ENCODE data around the gene RHOF. TPM values are rescaled to one million over a fixed set of nuclear protein-coding genes. Genes with fewer than 3 reads are reported as not detected.

Gene RHOF
- total RNA-seq, 2 experiments from 2014 or later = 100.0 to 105 TPM

DNA sequence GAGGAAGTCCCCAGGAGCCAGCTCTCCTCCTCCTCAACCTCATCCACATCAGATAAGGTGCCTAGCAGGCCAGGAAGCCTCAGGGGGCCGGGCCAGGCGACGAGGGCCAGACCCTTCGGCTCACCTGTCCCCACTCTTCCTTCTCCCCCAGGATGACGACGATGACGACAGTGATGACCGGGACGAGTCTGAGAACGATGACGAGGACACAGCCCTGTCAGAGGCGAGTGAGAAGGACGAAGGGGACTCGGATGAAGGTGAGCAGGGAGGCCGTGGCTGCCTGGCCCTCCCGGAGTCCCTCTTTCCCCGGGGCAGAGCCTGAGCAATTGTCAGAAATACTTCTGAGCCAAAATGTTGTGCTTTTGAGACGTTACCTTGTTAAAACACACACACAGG is 24.2 kb upstream of the RHOF start:
- CTCF ChIA-PET = no interaction called here
- intact Hi-C loops (cut with DNase I, micrococcal nuclease) = no loop called here
- no peaks in the 10 kb centered on the region for H3K27me3 Mint-ChIP-seq

GRCh38 chr12:121816925-121817647 is 23.6 kb upstream of the RHOF start:
- Mint-ChIP-seq H3K36me3 (ENCODE audit: low read depth) (peaks cover 40% of the 10 kb centered on the region), H3K4me3 (no peak overlapping the region), H3K27ac (no peak overlapping the region), H3K4me1 (peaks cover 18% of the 10 kb centered on the region), H3K27me3 (no peaks in the 10 kb centered on the region), H3K9me3 (ENCODE audit: low read depth) (no peaks in the 10 kb centered on the region)
- ATAC-seq (no peak), DNase-seq (no peak)
- ChIA-PET POLR2A (no interaction called here), CTCF (interaction anchor here (2.5 kb wide), 1 partner anchor 22 kb away, joined by 26 read pairs; the partner anchor contains the start of gene RHOF)
- intact Hi-C loops (cut with DNase I, micrococcal nuclease) = no loop called here

More for the DNA sequence above, 24.2 kb upstream of the RHOF start:
- H3K4me3 Mint-ChIP-seq = no peak overlapping the region
- peaks cover 42% of the 10 kb centered on the region for H3K36me3 Mint-ChIP-seq (ENCODE audit: low read depth)
- POLR2A ChIA-PET = no interaction called here
- no peak for DNase-seq
- H3K27ac Mint-ChIP-seq = no peak overlapping the region
- no peaks in the 10 kb centered on the region for H3K9me3 Mint-ChIP-seq (ENCODE audit: low read depth)
- peaks cover 13% of the 10 kb centered on the region for H3K4me1 Mint-ChIP-seq
- no peak for ATAC-seq

DNA sequence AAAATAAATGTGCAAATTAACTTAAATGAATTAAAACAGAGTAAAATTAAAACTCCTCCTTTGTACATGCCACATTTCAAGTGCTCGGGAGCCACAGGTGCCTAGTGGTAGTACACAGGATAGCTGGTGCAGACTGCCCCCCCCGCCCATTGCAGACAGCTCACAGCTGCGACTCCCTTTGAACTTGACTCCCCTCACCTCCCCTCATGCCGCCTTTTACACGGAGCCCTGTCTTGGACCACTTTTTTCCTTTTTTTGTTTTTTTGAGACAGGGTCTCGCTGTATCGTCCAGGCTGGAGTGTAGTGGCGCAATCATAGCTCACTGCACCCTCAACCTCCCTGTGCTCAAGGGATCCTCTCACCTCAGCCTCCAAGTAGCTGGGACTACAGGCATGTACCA is 21.8 kb upstream of the RHOF start:
- Mint-ChIP-seq H3K4me3 (no peak overlapping the region), H3K27ac (no peak overlapping the region), H3K36me3 (ENCODE audit: low read depth) (peaks cover 42% of the 10 kb centered on the region), H3K9me3 (ENCODE audit: low read depth) (no peaks in the 10 kb centered on the region), H3K4me1 (peaks cover 25% of the 10 kb centered on the region), H3K27me3 (no peaks in the 10 kb centered on the region)
- intact Hi-C loops (cut with DNase I, micrococcal nuclease) = no loop called here
- POLR2A ChIA-PET = no interaction called here
- ATAC-seq (no peak), DNase-seq (peak; percentile 36)
- CTCF ChIA-PET = interaction anchor here (0.7 to 2.5 kb wide), 4 partner anchors 20 to 216 kb away, joined by 3 to 26 read pairs (median 5); partner anchors contain the start of gene RHOF

- intact Hi-C loops (cut with DNase I, micrococcal nuclease) = loop anchor here in 1 of 2 experiments (5.0 kb wide), 1 partner anchor 37 kb away; no protein-coding TSS in a partner anchor
- H3K27ac Mint-ChIP-seq = no peak overlapping the region
- DNase-seq (no peak), ATAC-seq (no peak)
- H3K4me3 Mint-ChIP-seq = no peak overlapping the region
- peaks cover 43% of the 10 kb centered on the region for H3K36me3 Mint-ChIP-seq (ENCODE audit: low read depth)
- no peaks in the 10 kb centered on the region for H3K9me3 Mint-ChIP-seq (ENCODE audit: low read depth)
- ChIA-PET POLR2A (no interaction called here), CTCF (interaction anchor here (1.2 to 2.5 kb wide), 2 partner anchors 19 to 77 kb away, joined by 6 to 26 read pairs; partner anchors contain the start of gene RHOF)
- H3K4me1 Mint-ChIP-seq = peaks cover 26% of the 10 kb centered on the region
- no peaks in the 10 kb centered on the region for H3K27me3 Mint-ChIP-seq
Measured at GRCh38 chr12:121814429-121815119, 21.1 kb upstream of the RHOF start.

- Mint-ChIP-seq H3K36me3 (ENCODE audit: low read depth) (peaks cover 42% of the 10 kb centered on the region), H3K27ac (peak overlapping the region; percentile 71), H3K4me3 (peak overlapping the region; percentile 73), H3K27me3 (no peaks in the 10 kb centered on the region), H3K4me1 (peaks cover 28% of the 10 kb centered on the region), H3K9me3 (ENCODE audit: low read depth) (no peaks in the 10 kb centered on the region)
- intact Hi-C loops (cut with DNase I, micrococcal nuclease) = loop anchor here (2.0 to 5.0 kb wide), 2 partner anchors 37 to 101 kb away; partner anchors contain the start of gene TMEM120B (in 1 of the 2)
- DNase-seq (no peak), ATAC-seq (no peak)
- POLR2A ChIA-PET = no interaction called here
- CTCF ChIA-PET = interaction anchor here (13.0 kb wide), 1 partner anchor 19 kb away, joined by 439 read pairs; the partner anchor contains the start of gene RHOF
Measured at GRCh38 chr12:121813951-121814350, 20.5 kb upstream of the RHOF start.

DNA sequence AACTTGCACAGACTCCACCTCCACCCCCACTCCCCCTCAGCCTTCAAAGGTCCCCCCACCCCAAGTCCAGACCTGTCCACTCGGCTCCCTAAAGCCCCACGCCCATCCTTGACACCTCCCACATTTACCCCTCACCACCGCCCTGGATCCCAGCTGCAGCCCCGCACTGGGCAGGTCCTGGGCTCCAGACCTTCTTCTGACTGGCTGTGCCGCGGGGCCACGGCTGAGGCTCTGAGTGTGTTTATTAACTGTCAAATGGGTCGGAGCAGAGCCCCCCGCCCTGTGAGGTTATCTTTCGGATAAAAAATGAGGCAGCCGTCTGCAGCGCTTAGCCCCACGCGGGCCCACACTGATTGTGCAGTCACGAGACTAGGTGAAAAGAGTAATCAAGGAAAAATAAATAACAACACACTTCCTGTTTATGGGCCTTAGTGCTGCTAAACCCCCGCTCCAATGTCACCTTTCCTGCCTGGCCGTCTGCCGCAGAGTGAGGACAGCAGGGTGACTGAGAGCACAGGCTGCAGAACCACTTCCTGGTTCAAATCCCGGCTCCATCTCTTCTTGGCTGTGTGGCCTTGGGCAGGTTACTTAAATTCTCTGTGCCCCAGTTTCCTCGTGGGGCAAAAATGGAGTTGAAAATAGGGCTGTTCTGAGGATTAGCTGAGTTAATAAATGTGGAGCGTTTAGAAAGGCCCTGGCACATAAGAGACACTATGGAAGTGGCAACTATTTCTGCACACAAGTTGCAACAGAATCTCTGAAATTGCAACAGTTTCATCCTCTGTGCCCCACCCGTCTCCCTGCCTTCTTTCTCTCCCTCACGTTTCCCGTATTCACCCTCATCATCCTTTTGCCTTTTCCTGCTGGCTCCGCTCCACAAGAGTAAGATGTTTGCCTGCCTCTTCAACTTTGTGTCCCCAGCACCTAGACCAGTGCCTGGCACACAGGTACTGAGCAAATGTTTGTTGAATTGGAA is 19.7 kb upstream of the RHOF start:
- peaks cover 46% of the 10 kb centered on the region for H3K36me3 Mint-ChIP-seq (ENCODE audit: low read depth)
- H3K4me1 Mint-ChIP-seq = peaks cover 28% of the 10 kb centered on the region

DNA sequence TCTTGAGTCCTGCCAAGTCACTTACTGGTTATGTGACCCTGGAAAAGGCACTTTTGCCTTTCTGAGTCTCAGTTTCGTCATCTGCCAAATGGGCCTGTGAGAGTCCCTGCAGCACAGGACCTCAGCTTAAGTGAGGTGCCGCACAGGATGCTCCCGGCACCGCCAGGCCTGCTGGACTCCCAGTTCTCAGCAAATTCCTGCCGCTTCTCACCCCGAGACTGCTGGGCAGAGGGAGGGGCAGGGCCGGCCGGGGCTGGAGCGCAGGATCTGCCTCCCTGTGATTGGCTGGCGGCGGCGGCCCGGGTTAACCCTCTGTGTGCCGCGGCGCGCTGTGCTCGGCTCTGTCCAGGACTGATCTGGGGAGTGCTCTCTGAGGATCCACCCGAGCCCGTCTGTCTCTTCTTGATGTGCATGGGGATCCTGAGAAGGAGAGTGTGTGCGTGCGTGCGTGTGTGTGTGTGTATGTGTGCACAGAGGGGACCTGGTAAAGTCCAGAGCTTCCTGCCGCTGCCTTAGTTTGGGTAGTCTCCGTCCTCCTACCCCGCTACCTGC is 18.9 kb upstream of the RHOF start:
- H3K9me3 Mint-ChIP-seq (ENCODE audit: low read depth) = no peaks in the 10 kb centered on the region
- H3K4me3 Mint-ChIP-seq = peak overlapping the region; percentile 73
- H3K36me3 Mint-ChIP-seq (ENCODE audit: low read depth) = peaks cover 41% of the 10 kb centered on the region
- DNase-seq (peak; percentile 73), ATAC-seq (peak; percentile 73)
- peaks cover 33% of the 10 kb centered on the region for H3K4me1 Mint-ChIP-seq
- ChIA-PET POLR2A (interaction anchor here (0.6 to 3.4 kb wide), 4 partner anchors 10 to 50 kb away, joined by 3 to 32 read pairs (median 10); partner anchors contain the start of gene RHOF), CTCF (interaction anchor here (0.5 to 13.0 kb wide), 25 partner anchors 10 to 462 kb away, joined by 3 to 439 read pairs (median 4); partner anchors contain the start of genes PSMD9, RHOF and TMEM120B)
- peak overlapping the region; percentile 28 for H3K27ac Mint-ChIP-seq
- no peaks in the 10 kb centered on the region for H3K27me3 Mint-ChIP-seq
- intact Hi-C loops (cut with DNase I, micrococcal nuclease) = loop anchor here (1.0 to 5.0 kb wide), 7 partner anchors 8 to 100 kb away; partner anchors contain the start of genes SETD1B (in 2 of the 2), PSMD9 (in 1 of the 2) and TMEM120B (in 1 of the 2)

More for the DNA sequence above, 19.7 kb upstream of the RHOF start:
- DNase-seq = peak; percentile 32
- H3K4me3 Mint-ChIP-seq = peak overlapping the region; percentile 73
- ATAC-seq = no peak
- CTCF ChIA-PET = interaction anchor here (0.6 to 13.0 kb wide), 6 partner anchors 11 to 72 kb away, joined by 3 to 439 read pairs (median 14); partner anchors contain the start of gene RHOF
- no peaks in the 10 kb centered on the region for H3K9me3 Mint-ChIP-seq (ENCODE audit: low read depth)
- H3K27ac Mint-ChIP-seq = peak overlapping the region; percentile 71
- POLR2A ChIA-PET = interaction anchor here (0.6 kb wide), 1 partner anchor 49 kb away, joined by 3 read pairs; no protein-coding TSS in a partner anchor
- no peaks in the 10 kb centered on the region for H3K27me3 Mint-ChIP-seq
- intact Hi-C loops (cut with DNase I, micrococcal nuclease) = loop anchor here (1.0 to 5.0 kb wide), 7 partner anchors 9 to 100 kb away; partner anchors contain the start of genes SETD1B (in 2 of the 2), PSMD9 (in 1 of the 2) and TMEM120B (in 1 of the 2)

DNA sequence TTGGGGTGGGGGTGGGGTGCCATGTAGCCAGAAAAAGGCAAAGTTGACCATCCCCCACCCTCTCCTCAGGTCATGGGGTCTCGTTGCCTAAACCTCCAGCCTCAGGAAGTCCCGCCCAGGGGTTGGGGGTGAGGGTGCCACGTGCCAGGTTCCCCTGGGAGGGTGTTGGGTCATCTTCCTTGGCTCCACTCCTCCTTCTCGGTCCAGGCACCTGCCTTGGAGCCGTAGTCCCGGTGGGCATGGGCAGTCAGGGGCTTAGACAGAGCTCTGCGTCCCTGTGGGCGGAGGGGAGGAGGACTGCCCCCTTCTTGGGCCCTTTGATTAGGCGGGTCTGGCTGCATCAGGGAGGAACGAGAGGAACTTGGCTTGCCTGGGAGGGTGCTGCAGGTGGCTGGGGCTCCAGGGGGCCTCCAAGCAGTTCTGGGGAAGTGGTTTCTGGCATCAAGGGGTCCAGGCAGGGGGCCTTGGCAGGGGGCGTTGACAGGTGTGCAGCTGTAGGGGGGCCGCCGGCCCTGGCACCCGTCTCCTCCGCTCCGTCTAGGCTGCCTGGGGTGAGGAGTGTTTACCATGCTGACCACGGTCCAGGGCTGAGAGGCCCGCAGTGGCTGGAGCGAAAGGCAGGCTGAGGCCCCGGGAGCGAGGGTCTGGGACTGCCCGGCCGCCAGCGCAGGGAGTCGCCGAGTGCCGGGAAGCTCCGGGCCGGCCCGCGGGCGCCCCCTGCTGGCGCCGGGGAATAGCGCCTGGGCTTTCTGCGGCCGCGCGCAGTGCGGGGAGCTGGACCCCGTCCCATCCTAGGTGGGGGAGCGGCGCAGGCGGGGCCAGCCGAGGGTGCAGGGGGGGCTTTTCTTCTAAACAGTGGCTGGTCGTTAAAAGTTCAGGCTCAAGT is 18.2 kb upstream of the RHOF start:
- H3K27me3 Mint-ChIP-seq = no peaks in the 10 kb centered on the region
- H3K27ac Mint-ChIP-seq = peak overlapping the region; percentile 69
- peak; percentile 86 for ATAC-seq
- peaks cover 43% of the 10 kb centered on the region for H3K36me3 Mint-ChIP-seq (ENCODE audit: low read depth)
- intact Hi-C loops (cut with DNase I, micrococcal nuclease) = loop anchor here (1.0 to 5.0 kb wide), 7 partner anchors 7 to 99 kb away; partner anchors contain the start of genes SETD1B (in 2 of the 2), PSMD9 (in 1 of the 2) and TMEM120B (in 1 of the 2)
- no peaks in the 10 kb centered on the region for H3K9me3 Mint-ChIP-seq (ENCODE audit: low read depth)
- peaks cover 40% of the 10 kb centered on the region for H3K4me1 Mint-ChIP-seq
- ChIA-PET CTCF (interaction anchor here (0.5 to 13.0 kb wide), 32 partner anchors 9 to 694 kb away, joined by 3 to 439 read pairs (median 4); partner anchors contain the start of genes PSMD9, RHOF and TMEM120B), POLR2A (interaction anchor here (1.2 to 3.4 kb wide), 4 partner anchors 9 to 30 kb away, joined by 3 to 32 read pairs (median 12); partner anchors contain the start of gene RHOF)
- H3K4me3 Mint-ChIP-seq = peak overlapping the region; percentile 73
- peak; percentile 82 for DNase-seq

GRCh38 chr12:121810833-121811433 is 17.4 kb upstream of the RHOF start:
- peaks cover 45% of the 10 kb centered on the region for H3K4me1 Mint-ChIP-seq
- ChIA-PET CTCF (interaction anchor here (0.6 to 13.0 kb wide), 17 partner anchors 8 to 694 kb away, joined by 3 to 439 read pairs (median 6); partner anchors contain the start of genes CFAP251, PSMD9, RHOF and TMEM120B), POLR2A (interaction anchor here (0.6 to 3.4 kb wide), 5 partner anchors 9 to 29 kb away, joined by 3 to 32 read pairs (median 7); partner anchors contain the start of gene RHOF)
- H3K9me3 Mint-ChIP-seq (ENCODE audit: low read depth) = no peaks in the 10 kb centered on the region
- ATAC-seq = no peak
- H3K36me3 Mint-ChIP-seq (ENCODE audit: low read depth) = peaks cover 42% of the 10 kb centered on the region
- H3K27ac Mint-ChIP-seq = peak overlapping the region; percentile 69
- intact Hi-C loops (cut with DNase I, micrococcal nuclease) = loop anchor here in 1 of 2 experiments (5.0 kb wide), 1 partner anchor 34 kb away; no protein-coding TSS in a partner anchor
- peak overlapping the region; percentile 73 for H3K4me3 Mint-ChIP-seq
- DNase-seq = peak; percentile 6
- H3K27me3 Mint-ChIP-seq = no peaks in the 10 kb centered on the region

All from activated CD4-positive, alpha-beta T cell treated with anti-CD3 and anti-CD28 coated beads for 36 hours (primary cell).